ENCODE data around the gene ASXL3. TPM values are rescaled to one million over a fixed set of nuclear protein-coding genes. Genes with fewer than 3 reads are reported as not detected.

The ASXL3 gene
- total RNA-seq, 1 donor from 2014 or later = 45.6 TPM

DNA sequence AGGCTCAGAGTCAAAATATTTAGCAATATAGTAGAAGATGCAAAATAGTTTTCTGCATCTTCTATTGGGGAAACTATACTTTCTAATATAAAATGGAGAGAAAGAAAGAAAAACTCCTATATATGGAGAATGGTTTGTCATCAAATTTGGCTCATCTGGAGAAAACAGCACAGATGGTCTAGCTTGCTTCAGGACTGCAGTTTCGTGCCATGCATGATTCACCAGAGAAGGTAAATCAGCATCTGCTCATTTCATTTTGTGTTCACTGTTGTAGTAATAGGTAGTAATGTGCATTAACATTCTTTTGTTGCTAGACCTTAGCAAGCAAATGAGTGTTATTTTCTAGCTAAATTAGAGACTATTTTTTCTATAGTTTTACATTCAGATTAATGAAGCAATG, 179.0 kb downstream of the ASXL3 start:
- Mint-ChIP-seq H3K4me3 (ENCODE audit: unreplicated experiment) (no peak overlapping the region), H3K36me3 (ENCODE audit: unreplicated experiment) (no peaks in the 10 kb centered on the region), H3K27ac (ENCODE audit: unreplicated experiment) (no peak overlapping the region), H3K4me1 (ENCODE audit: low read depth, unreplicated experiment) (peaks cover 17% of the 10 kb centered on the region), H3K9me3 (ENCODE audit: unreplicated experiment) (peaks cover 2% of the 10 kb centered on the region), H3K27me3 (ENCODE audit: unreplicated experiment) (no peaks in the 10 kb centered on the region)
- DNase-seq = no peak
- TF ChIP-seq, protein P1, sequence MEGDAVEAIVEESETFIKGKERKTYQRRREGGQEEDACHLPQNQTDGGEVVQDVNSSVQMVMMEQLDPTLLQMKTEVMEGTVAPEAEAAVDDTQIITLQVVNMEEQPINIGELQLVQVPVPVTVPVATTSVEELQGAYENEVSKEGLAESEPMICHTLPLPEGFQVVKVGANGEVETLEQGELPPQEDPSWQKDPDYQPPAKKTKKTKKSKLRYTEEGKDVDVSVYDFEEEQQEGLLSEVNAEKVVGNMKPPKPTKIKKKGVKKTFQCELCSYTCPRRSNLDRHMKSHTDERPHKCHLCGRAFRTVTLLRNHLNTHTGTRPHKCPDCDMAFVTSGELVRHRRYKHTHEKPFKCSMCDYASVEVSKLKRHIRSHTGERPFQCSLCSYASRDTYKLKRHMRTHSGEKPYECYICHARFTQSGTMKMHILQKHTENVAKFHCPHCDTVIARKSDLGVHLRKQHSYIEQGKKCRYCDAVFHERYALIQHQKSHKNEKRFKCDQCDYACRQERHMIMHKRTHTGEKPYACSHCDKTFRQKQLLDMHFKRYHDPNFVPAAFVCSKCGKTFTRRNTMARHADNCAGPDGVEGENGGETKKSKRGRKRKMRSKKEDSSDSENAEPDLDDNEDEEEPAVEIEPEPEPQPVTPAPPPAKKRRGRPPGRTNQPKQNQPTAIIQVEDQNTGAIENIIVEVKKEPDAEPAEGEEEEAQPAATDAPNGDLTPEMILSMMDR (IDR thresholded peaks at IDR 0.05; ENCODE audit: partially characterized antibody, unreplicated experiment) = no peak

GRCh38 chr18:33761363-33761762, 183.3 kb downstream of the ASXL3 start:
- Mint-ChIP-seq H3K36me3 (ENCODE audit: unreplicated experiment) (no peaks in the 10 kb centered on the region), H3K4me1 (ENCODE audit: low read depth, unreplicated experiment) (peaks cover 12% of the 10 kb centered on the region), H3K4me3 (ENCODE audit: unreplicated experiment) (no peak overlapping the region), H3K27ac (ENCODE audit: unreplicated experiment) (no peak overlapping the region), H3K27me3 (ENCODE audit: unreplicated experiment) (no peaks in the 10 kb centered on the region), H3K9me3 (ENCODE audit: unreplicated experiment) (no peaks in the 10 kb centered on the region)
- TF ChIP-seq, protein P1 (IDR thresholded peaks at IDR 0.05; ENCODE audit: partially characterized antibody, unreplicated experiment) = peak; percentile 35
- no peak for DNase-seq

DNA sequence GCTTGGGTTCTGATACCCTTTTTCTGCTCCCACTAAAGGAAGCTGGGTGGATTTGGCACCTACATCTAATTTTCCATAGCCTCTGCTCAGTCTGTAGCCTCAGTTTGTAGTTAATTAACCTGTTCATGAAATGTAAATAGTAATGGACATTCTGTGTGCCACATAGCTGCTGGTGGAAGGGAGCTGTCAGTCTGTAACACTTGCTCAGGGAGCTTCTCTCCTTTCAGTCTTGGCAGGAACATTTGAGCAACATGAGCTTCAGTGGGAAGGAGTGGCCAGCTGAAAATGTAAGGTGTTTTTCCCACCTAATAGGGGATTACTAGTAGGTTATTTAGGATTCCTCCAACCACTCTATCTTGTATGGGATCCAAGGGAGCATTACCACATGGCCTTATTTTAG, 203.4 kb downstream of the ASXL3 start:
- H3K36me3 Mint-ChIP-seq (ENCODE audit: unreplicated experiment) = no peaks in the 10 kb centered on the region
- H3K27me3 Mint-ChIP-seq (ENCODE audit: unreplicated experiment) = no peaks in the 10 kb centered on the region
- H3K4me3 Mint-ChIP-seq (ENCODE audit: unreplicated experiment) = no peak overlapping the region
- H3K4me1 Mint-ChIP-seq (ENCODE audit: low read depth, unreplicated experiment) = no peaks in the 10 kb centered on the region
- peaks cover 2% of the 10 kb centered on the region for H3K9me3 Mint-ChIP-seq (ENCODE audit: unreplicated experiment)
- no peak for DNase-seq
- TF ChIP-seq, protein P1 (IDR thresholded peaks at IDR 0.05; ENCODE audit: partially characterized antibody, unreplicated experiment) = no peak
- H3K27ac Mint-ChIP-seq (ENCODE audit: unreplicated experiment) = no peak overlapping the region

Other genes starting within 250 kb of the ASXL3 start
- not detected for gene CCDC178, start 137.5 kb upstream of the ASXL3 start, total RNA-seq (ENCODE audit: unreplicated experiment)

Data from glutamatergic neuron (in vitro differentiated cells).